Bronchial epithelial cell (primary cell): ENCODE results near the gene UBAC2. TPM values are rescaled to one million over a fixed set of nuclear protein-coding genes. Genes with fewer than 3 reads are reported as not detected.

Source experiments
- DNase-seq: peaks from one replicate; pipeline ENCODE4 v3.0.0-alpha.2; 2010; ENCODE audit warnings: low read depth
- FAIRE-seq: peaks from 2 replicates; lab custom pipeline; 2011; peaks lifted over from hg19 to GRCh38; lab: Jason Lieb, UNC
- H3K27me3 ChIP-seq: 2 replicates; pipeline ENCODE4 v1.5.1; 2011; ENCODE audit warnings: low read length; ENCODE audit not compliant: control insufficient read depth, insufficient read depth
- H3K36me3 ChIP-seq: 2 replicates; pipeline ENCODE4 v1.5.1; 2011; ENCODE audit warnings: low read length; ENCODE audit not compliant: control insufficient read depth, insufficient read depth
- H3K4me3 ChIP-seq: 2 replicates; pipeline ENCODE4 v1.5.1; 2011; ENCODE audit warnings: mild to moderate bottlenecking, low read depth, low read length, control low read depth
- total RNA-seq: library from RNA; depleted of rRNA; stranded (reverse); fragments of >200 nt; gene quantifications from 2 replicates; pipeline ENCODE4 v1.2.1, GENCODE V29; 2014
- TF ChIP-seq, protein P1 (sequence below): IDR thresholded peaks from 2 replicates; pipeline ENCODE4 v1.5.1; 2011; ENCODE audit warnings: mild to moderate bottlenecking, moderate library complexity, low read length, control low read depth, inconsistent platforms; ENCODE audit not compliant: insufficient read depth, severe bottlenecking

The UBAC2 gene
- total RNA-seq, 1 donor from 2014 or later = 40.0 TPM

DNA sequence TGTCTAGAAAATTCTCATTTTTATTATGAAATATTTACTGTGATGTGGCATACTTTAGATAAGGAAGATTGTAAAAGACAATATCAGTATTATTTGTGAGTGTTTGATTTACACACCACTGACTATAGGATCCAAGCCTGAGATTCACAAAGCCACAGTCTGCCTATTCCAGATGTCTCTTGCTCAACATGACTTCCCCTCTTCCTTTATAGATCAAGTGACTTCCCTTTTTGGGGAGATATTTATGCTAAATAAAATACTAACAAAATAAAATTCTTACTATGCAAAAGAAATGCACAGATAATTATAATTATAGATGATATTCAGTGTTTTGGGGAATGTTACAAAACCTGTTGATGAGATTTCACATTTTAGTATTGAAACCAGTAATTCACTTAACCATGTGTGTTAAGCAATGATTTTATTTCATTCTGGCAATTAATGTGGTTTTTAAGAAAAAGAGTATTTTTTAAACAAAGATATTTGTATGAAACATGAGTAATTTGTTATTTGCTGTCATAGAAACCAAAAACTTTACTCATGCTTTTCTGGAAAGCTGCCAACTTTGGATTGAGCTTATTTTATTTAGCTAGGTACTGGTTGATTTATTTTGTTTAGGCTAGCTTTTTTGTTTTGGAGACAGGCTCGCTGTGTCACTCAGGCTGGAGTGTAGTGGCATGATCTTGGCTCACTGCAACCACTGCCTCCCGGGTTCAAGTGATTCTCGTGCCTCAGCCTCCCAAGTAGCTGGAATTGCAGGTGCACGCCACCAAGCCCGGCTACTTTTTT is 120.2 kb downstream of the UBAC2 start:
- Histone ChIP-seq H3K4me3 (no peak overlapping the region), H3K27me3 (no peaks in the 10 kb centered on the region), H3K36me3 (no peaks in the 10 kb centered on the region)
- DNase-seq (peak; percentile 84), FAIRE-seq (no peak)
- TF ChIP-seq, protein P1, sequence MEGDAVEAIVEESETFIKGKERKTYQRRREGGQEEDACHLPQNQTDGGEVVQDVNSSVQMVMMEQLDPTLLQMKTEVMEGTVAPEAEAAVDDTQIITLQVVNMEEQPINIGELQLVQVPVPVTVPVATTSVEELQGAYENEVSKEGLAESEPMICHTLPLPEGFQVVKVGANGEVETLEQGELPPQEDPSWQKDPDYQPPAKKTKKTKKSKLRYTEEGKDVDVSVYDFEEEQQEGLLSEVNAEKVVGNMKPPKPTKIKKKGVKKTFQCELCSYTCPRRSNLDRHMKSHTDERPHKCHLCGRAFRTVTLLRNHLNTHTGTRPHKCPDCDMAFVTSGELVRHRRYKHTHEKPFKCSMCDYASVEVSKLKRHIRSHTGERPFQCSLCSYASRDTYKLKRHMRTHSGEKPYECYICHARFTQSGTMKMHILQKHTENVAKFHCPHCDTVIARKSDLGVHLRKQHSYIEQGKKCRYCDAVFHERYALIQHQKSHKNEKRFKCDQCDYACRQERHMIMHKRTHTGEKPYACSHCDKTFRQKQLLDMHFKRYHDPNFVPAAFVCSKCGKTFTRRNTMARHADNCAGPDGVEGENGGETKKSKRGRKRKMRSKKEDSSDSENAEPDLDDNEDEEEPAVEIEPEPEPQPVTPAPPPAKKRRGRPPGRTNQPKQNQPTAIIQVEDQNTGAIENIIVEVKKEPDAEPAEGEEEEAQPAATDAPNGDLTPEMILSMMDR = no peak

DNA sequence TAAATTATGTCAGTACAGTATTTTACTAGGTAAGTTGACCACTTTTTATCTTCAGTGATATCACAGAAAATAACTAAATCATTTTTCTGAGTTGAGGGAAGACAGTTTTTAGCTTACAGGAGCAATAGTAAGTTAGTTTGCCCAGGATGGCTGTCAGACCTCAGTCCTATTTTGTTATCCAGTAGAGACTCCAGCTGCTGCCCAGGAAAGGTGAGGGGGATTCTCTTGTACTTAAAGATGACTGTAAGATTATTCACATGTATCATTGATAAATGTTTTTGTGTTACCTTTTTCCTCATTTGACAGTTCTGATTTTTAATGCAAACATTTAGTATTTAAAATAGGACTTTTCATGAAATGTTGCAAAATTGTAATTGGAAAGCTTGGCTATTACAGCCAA is 121.1 kb downstream of the UBAC2 start:
- no peaks in the 10 kb centered on the region for H3K27me3 ChIP-seq
- no peak for DNase-seq
- no peaks in the 10 kb centered on the region for H3K36me3 ChIP-seq
- FAIRE-seq = no peak
- H3K4me3 ChIP-seq = no peak overlapping the region
- TF ChIP-seq, protein P1 = no peak

DNA sequence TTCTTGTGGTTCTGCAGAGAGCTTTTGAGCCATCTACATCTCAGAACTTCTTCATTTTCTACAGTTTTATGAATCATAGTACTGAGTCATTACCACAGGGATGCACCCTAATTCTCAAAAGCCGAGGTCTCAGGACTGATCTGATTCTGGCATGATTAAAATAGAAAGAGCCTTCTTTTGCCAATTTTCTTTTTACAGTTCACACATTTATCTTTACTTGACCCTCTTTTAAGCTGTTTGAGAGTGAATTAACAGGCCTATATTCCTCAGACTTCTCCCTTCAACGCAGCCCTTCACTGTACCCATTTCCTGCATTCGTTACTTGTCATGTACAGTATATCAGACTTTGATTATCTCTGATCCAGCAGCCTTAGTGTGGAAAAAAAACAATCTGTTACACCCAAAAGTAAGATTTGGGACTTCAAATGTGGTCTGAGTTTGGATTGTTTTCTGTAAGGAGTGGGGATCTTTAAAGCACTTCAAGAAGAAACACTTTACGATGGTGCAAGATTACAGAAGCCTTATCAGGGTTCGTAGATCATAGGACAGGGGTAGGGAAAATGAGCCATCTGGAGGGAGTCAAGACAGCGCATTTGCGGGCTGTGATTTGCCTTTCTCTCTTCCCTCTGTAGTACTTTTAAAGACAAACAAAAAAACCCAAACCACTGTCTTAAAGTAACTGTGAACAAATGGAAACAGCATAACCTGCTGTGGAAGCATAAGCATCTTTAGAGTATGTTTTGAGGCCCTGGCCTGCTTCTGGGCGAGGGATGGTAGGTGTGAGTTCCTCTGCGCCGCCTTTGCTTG is 121.8 kb downstream of the UBAC2 start:
- TF ChIP-seq, protein P1 = no peak
- FAIRE-seq (no peak), DNase-seq (peak; percentile 81)
- Histone ChIP-seq H3K4me3 (no peak overlapping the region), H3K27me3 (no peaks in the 10 kb centered on the region), H3K36me3 (no peaks in the 10 kb centered on the region)

DNA sequence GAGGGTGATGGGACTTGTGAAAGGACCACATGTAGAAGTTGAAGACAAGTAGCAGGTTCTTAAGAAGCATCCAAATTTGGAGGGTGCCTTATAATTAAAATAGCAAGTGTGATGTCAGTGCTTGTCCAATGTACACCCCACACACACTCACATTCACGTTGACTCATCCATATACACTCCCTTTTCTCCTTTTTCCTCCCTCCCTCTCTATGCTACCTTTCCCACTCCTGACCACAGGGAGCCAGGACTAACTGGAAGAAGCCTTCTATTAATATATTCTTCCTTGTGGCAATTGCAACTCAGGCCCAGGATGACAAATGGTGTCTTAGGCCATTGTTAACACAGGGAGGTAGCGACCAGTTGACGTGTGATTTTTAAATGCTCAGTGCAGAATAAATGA is 122.8 kb downstream of the UBAC2 start:
- Histone ChIP-seq H3K36me3 (peaks cover 1% of the 10 kb centered on the region), H3K27me3 (no peaks in the 10 kb centered on the region), H3K4me3 (no peak overlapping the region)
- FAIRE-seq = no peak
- DNase-seq = peak; percentile 80
- TF ChIP-seq, protein P1 = no peak

DNA sequence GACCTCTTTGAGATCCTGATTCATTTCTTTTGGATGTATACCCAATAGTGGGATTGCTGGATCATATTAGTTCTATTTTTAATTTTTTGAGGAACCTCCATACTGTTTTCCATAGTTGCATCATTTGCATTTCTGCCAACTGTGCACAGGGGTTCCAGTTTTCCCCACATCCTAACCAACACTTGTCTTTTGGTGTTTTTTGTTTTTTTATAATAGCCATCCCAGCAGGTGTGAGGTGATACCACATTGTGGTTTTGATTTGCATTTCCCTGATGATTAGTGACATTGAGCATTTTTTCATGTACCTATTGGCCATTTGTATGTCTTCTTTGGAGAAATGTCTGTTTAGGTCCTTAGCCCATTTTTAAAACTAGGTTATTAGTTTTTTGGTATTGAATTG is 125.4 kb downstream of the UBAC2 start:
- DNase-seq (no peak), FAIRE-seq (no peak)
- Histone ChIP-seq H3K4me3 (no peak overlapping the region), H3K36me3 (peaks cover 3% of the 10 kb centered on the region), H3K27me3 (no peaks in the 10 kb centered on the region)
- TF ChIP-seq, protein P1 = no peak
